HEK293 (cell line): ENCODE results near the gene ZBTB20.

ENCODE experiments used
- ZEB2 ChIP-seq: fragments of 450-650 bp; formaldehyde crosslinking; IDR thresholded peaks from 2 replicates; pipeline ENCODE4 v1.5.1; 2016; ENCODE audit warnings: missing biosample characterization, missing genetic modification characterization
- ZNF621 ChIP-seq: fragments of 450-650 bp; formaldehyde crosslinking; IDR thresholded peaks from 2 replicates; pipeline ENCODE4 v1.5.1; 2017; ENCODE audit warnings: missing biosample characterization, missing genetic modification characterization

DNA sequence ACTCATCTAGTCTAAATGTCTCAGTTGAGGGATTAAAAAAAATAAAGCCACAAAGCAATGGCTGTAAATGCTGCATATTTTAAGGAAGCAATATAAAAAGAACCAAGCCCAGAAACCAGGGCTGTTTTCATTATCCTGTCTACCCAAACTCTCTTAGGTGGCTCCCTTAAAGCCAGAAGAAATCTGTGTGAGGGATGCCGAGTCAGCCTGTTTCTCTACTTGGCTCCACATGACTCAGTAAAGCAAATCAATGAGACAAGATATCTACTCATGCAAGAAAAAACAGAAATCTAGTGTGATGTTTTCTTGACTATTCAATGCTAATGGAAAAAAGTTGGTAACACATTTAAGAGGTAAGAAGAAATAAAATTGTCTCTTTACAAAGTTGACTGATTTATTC is 296.2 kb downstream of the ZBTB20 start:
- no peak for TF ChIP-seq ZEB2 (tag by site-specific recombination)
- no peak for TF ChIP-seq ZNF621
